SH-SY5Y (cell line): ENCODE data around the gene KANSL1L.

Experiments used
- GATA2 ChIP-seq: IDR thresholded peaks from 2 replicates; pipeline ENCODE4 v1.6.1; 2011; ENCODE audit warnings: mild to moderate bottlenecking, low read depth, low read length
- GATA3 ChIP-seq: IDR thresholded peaks from 2 replicates; pipeline ENCODE4 v1.6.1; 2011; ENCODE audit warnings: low read depth, mild to moderate bottlenecking, low read length, moderate library complexity

- no peak for TF ChIP-seq GATA3
- TF ChIP-seq GATA2: no peak
These were observed 58.3 kb downstream of the KANSL1L start for GRCh38 chr2:210112871-210113270.
